GM23338 (cell line): Measurements from ENCODE around the gene GP5. TPM values are rescaled to one million over a fixed set of nuclear protein-coding genes. Genes with fewer than 3 reads are reported as not detected.

Source experiments
- ATAC-seq: fragments of 200-7000 bp; cut with Tn5 transposase; 3 replicates; pipeline ENCODE4 v1.9.1; 2020
- DNase-seq: peaks from one replicate; pipeline ENCODE4 v3.0.0-alpha.2; 2015; ENCODE audit warnings: low spot score
- H2AFZ ChIP-seq: fragments of 200-600 bp; sonication (generic); 2 replicates; pipeline ENCODE4 v1.8.0; 2016; ENCODE audit warnings: antibody characterized with exemption, mild to moderate bottlenecking, moderate library complexity
- H3F3A ChIP-seq: fragments of 200-600 bp; sonication (generic); replicated peaks from 2 replicates; pipeline ENCODE4 v1.8.0; 2017; ENCODE audit warnings: antibody characterized with exemption, mixed run types, low read depth
- H3K27ac ChIP-seq: fragments of 200-600 bp; sonication (generic); 2 replicates; pipeline ENCODE4 v1.6.1; 2016; ENCODE audit warnings: low read depth
- H3K27me3 ChIP-seq: fragments of 200-600 bp; sonication (generic); 2 replicates; pipeline ENCODE4 v1.8.0; 2016; ENCODE audit warnings: mild to moderate bottlenecking, mixed run types, moderate library complexity; ENCODE audit not compliant: insufficient read depth
- H3K36me3 ChIP-seq: fragments of 200-600 bp; sonication (generic); 2 replicates; pipeline ENCODE4 v1.8.0; 2016; ENCODE audit warnings: mild to moderate bottlenecking; ENCODE audit not compliant: insufficient read depth
- H3K4me1 ChIP-seq: fragments of 200-600 bp; sonication (generic); 2 replicates; pipeline ENCODE4 v1.8.0; 2016; ENCODE audit warnings: mild to moderate bottlenecking, moderate library complexity; ENCODE audit not compliant: insufficient read depth
- H3K4me2 ChIP-seq: fragments of 200-600 bp; sonication (generic); 2 replicates; pipeline ENCODE4 v1.7.1; 2017; ENCODE audit warnings: mixed run types
- H3K4me3 ChIP-seq: fragments of 200-600 bp; sonication (generic); 2 replicates; pipeline ENCODE4 v1.6.1; 2016; ENCODE audit warnings: mixed run types
- H3K79me2 ChIP-seq: fragments of 200-600 bp; sonication (generic); replicated peaks from 2 replicates; pipeline ENCODE4 v1.8.0; 2017; ENCODE audit warnings: mild to moderate bottlenecking; ENCODE audit not compliant: insufficient read depth
- H3K9me2 ChIP-seq: fragments of 200-600 bp; sonication (generic); 2 replicates; pipeline ENCODE4 v1.8.0; 2017; ENCODE audit not compliant: insufficient read depth
- H4K20me1 ChIP-seq: fragments of 200-600 bp; sonication (generic); replicated peaks from 2 replicates; pipeline ENCODE4 v1.8.0; 2017; ENCODE audit warnings: mild to moderate bottlenecking; ENCODE audit not compliant: insufficient read depth
- H3K27ac Mint-ChIP-seq: 2 replicates; pipeline ENCODE4 v1.8.0; 2020; ENCODE audit warnings: inconsistent platforms, mild to moderate bottlenecking, moderate library complexity, mixed read lengths
- H3K27me3 Mint-ChIP-seq: 3 replicates; pipeline ENCODE4 v1.8.0; 2022; ENCODE audit warnings: low read depth, mild to moderate bottlenecking, moderate library complexity, mixed read lengths, inconsistent platforms; ENCODE audit not compliant: insufficient read depth, poor library complexity
- H3K36me3 Mint-ChIP-seq: 3 replicates; pipeline ENCODE4 v1.8.0; 2021; ENCODE audit warnings: low read depth, mild to moderate bottlenecking, inconsistent platforms, moderate library complexity, mixed read lengths
- H3K4me1 Mint-ChIP-seq: 3 replicates; pipeline ENCODE4 v1.8.0; 2020; ENCODE audit warnings: mild to moderate bottlenecking, inconsistent platforms, mixed read lengths
- H3K4me3 Mint-ChIP-seq: 3 replicates; pipeline ENCODE4 v1.8.0; 2021; ENCODE audit warnings: moderate library complexity, mild to moderate bottlenecking, inconsistent platforms, mixed read lengths
- H3K9me3 Mint-ChIP-seq: 3 replicates; pipeline ENCODE4 v1.8.0; 2020; ENCODE audit warnings: moderate library complexity, mild to moderate bottlenecking, inconsistent platforms, mixed read lengths
- EZH2 ChIP-seq: fragments of 200-600 bp; sonication (generic); IDR thresholded peaks from one replicate; pipeline ENCODE4 v1.8.0; 2017; ENCODE audit warnings: antibody characterized with exemption, mild to moderate bottlenecking, low read depth; ENCODE audit not compliant: unreplicated experiment
- ZNF114 ChIP-seq: fragments of 250-450 bp; sonication (Bioruptor Pico); IDR thresholded peaks from 2 replicates; pipeline ENCODE4 v1.5.0; 2020; ENCODE audit warnings: mild to moderate bottlenecking, moderate library complexity
- ZNF331 ChIP-seq: fragments of 250-450 bp; sonication (Bioruptor Pico); IDR thresholded peaks from 2 replicates; pipeline ENCODE4 v1.5.0; 2020; ENCODE audit warnings: low read depth, mild to moderate bottlenecking, moderate library complexity
- polyA plus RNA-seq: library from polyadenylated mRNA; unstranded; fragments of >200 nt; fragmentation: Nextera tagmentation; extraction: Ambion mirVana; gene quantifications from 2 replicates; pipeline ENCODE4 v1.2.1, GENCODE V29; 2016
- total RNA-seq: library from RNA; depleted of rRNA; stranded (reverse); fragments of >200 nt; shearing (Covaris generic); gene quantifications from 2 replicates; pipeline ENCODE4 v1.2.3, GENCODE V29; 2014
- TF ChIP-seq, protein P1 (sequence below): IDR thresholded peaks from one replicate; pipeline ENCODE4 v1.6.1; 2018; ENCODE audit warnings: antibody characterized with exemption; ENCODE audit not compliant: unreplicated experiment
- TF ChIP-seq, protein P2 (sequence below): IDR thresholded peaks from 2 replicates; pipeline ENCODE4 v1.6.1; 2016; ENCODE audit warnings: antibody characterized with exemption

Gene GP5
- total and polyA plus RNA-seq, 2 experiments from 2014 or later: 0.07 to 0.15 TPM

DNA sequence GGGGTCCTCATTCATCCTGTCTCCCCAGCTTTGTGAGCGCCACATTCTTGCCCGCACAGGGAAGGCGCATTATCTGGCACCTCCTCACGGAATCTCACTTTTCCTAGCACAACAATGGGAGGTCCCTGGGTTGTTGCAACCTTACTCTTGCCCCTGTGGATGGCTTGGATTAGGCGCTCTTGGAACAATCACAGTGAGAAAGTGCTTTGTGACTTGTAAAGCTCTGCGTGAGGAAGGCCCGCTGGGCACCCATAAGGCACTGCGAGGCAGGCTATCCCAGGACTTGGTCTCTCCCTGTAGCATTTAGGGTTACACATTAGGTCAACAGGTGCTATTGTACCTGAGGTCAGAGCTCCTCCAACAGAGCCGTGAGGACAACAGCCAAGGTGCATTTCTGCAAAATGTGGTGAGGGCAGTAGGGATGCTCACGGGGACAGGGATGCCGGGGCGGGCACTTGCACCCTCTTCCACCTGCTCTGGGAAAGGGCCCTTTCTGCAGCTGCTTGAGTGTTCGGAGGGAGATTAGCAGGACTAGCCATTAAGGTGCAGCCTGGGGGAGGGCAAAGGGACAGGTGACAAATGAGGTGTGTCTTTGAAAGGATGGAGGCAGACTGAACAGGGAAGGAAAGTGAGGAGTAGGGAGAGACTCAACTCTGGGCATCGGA, 15.7 kb downstream of the GP5 start:
- H3K27me3 ChIP-seq: no peaks in the 10 kb centered on the region
- no peak for DNase-seq
- no peak overlapping the region for H2AFZ ChIP-seq
- no peak overlapping the region for H3K27ac ChIP-seq
- no peaks in the 10 kb centered on the region for H4K20me1 ChIP-seq
- no peak overlapping the region for H3K4me3 ChIP-seq
- Mint-ChIP-seq H3K4me1 (peaks cover 32% of the 10 kb centered on the region), H3K27ac (no peak overlapping the region), H3K9me3 (no peaks in the 10 kb centered on the region), H3K27me3 (peaks cover 8% of the 10 kb centered on the region), H3K4me3 (no peak overlapping the region), H3K36me3 (no peaks in the 10 kb centered on the region)
- no peak overlapping the region for H3K4me2 ChIP-seq
- H3K4me1 ChIP-seq: peaks cover 4% of the 10 kb centered on the region; the same call in 1 of the 2 replicates
- TF ChIP-seq, protein P1, sequence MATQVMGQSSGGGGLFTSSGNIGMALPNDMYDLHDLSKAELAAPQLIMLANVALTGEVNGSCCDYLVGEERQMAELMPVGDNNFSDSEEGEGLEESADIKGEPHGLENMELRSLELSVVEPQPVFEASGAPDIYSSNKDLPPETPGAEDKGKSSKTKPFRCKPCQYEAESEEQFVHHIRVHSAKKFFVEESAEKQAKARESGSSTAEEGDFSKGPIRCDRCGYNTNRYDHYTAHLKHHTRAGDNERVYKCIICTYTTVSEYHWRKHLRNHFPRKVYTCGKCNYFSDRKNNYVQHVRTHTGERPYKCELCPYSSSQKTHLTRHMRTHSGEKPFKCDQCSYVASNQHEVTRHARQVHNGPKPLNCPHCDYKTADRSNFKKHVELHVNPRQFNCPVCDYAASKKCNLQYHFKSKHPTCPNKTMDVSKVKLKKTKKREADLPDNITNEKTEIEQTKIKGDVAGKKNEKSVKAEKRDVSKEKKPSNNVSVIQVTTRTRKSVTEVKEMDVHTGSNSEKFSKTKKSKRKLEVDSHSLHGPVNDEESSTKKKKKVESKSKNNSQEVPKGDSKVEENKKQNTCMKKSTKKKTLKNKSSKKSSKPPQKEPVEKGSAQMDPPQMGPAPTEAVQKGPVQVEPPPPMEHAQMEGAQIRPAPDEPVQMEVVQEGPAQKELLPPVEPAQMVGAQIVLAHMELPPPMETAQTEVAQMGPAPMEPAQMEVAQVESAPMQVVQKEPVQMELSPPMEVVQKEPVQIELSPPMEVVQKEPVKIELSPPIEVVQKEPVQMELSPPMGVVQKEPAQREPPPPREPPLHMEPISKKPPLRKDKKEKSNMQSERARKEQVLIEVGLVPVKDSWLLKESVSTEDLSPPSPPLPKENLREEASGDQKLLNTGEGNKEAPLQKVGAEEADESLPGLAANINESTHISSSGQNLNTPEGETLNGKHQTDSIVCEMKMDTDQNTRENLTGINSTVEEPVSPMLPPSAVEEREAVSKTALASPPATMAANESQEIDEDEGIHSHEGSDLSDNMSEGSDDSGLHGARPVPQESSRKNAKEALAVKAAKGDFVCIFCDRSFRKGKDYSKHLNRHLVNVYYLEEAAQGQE: no peak
- TF ChIP-seq ZNF331 (CRISPR knock-in tag) (no peak), ZNF114 (CRISPR knock-in tag) (no peak), EZH2 (no peak)
- TF ChIP-seq, protein P2, sequence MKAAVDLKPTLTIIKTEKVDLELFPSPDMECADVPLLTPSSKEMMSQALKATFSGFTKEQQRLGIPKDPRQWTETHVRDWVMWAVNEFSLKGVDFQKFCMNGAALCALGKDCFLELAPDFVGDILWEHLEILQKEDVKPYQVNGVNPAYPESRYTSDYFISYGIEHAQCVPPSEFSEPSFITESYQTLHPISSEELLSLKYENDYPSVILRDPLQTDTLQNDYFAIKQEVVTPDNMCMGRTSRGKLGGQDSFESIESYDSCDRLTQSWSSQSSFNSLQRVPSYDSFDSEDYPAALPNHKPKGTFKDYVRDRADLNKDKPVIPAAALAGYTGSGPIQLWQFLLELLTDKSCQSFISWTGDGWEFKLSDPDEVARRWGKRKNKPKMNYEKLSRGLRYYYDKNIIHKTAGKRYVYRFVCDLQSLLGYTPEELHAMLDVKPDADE: no peak
- H3K79me2 ChIP-seq: no peaks in the 10 kb centered on the region
- H3F3A ChIP-seq: no peaks in the 10 kb centered on the region
- H3K36me3 ChIP-seq: no peaks in the 10 kb centered on the region
- H3K9me2 ChIP-seq: no peaks in the 10 kb centered on the region
- peak; percentile 32 for ATAC-seq

DNA sequence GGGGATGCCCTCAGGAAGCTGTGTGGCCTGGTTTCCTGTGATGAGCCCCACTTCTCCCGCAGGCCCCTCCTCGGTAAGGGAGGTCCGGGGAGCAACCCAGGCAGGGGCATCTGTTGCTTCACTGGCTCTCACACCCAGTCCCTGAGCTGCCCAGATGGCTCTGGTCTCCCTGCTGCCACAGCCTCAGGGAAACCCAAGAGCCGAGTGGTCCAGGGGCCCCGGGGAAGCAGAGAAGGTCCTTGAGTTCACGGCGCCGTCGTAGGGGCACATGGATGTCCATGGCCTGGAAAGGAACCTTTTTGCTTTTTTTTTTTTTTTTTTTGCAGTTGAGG, 16.2 kb downstream of the GP5 start:
- Mint-ChIP-seq H3K4me1 (peaks cover 32% of the 10 kb centered on the region), H3K27ac (no peak overlapping the region), H3K9me3 (no peaks in the 10 kb centered on the region), H3K27me3 (peaks cover 8% of the 10 kb centered on the region), H3K4me3 (no peak overlapping the region; the same call in 2 of the 3 replicates), H3K36me3 (no peaks in the 10 kb centered on the region)
- no peak overlapping the region for H3K27ac ChIP-seq
- no peak for DNase-seq
- no peak overlapping the region for H3K4me2 ChIP-seq
- peaks cover 4% of the 10 kb centered on the region; the same call in 1 of the 2 replicates for H3K4me1 ChIP-seq
- TF ChIP-seq ZNF114 (CRISPR knock-in tag): no peak
- H3K79me2 ChIP-seq: no peaks in the 10 kb centered on the region
- H4K20me1 ChIP-seq: no peaks in the 10 kb centered on the region
- H3K36me3 ChIP-seq: no peaks in the 10 kb centered on the region
- no peaks in the 10 kb centered on the region for H3K9me2 ChIP-seq
- H3K4me3 ChIP-seq: no peak overlapping the region
- H3K27me3 ChIP-seq: no peaks in the 10 kb centered on the region
- no peaks in the 10 kb centered on the region for H3F3A ChIP-seq
- ATAC-seq: peak; percentile 16
- H2AFZ ChIP-seq: peak overlapping the region; percentile 64
